Fibroblast of pulmonary artery (primary cell): ENCODE results near the gene FOXA1.

Experiments used
- DNase-seq: peaks from one replicate; pipeline ENCODE4 v3.0.0-alpha.2; 2010; ENCODE audit warnings: low read depth
- H3K4me3 ChIP-seq: replicated peaks from 2 replicates; pipeline ENCODE4 v1.5.1; 2011; ENCODE audit warnings: low read depth, mild to moderate bottlenecking, control low read depth, low read length, moderate library complexity
- TF ChIP-seq, protein P1 (sequence below): IDR thresholded peaks from 2 replicates; pipeline ENCODE4 v1.5.1; 2011; ENCODE audit warnings: mild to moderate bottlenecking, control low read depth, low read length, inconsistent platforms; ENCODE audit errors: missing control alignments

FOXA1 gene

DNA sequence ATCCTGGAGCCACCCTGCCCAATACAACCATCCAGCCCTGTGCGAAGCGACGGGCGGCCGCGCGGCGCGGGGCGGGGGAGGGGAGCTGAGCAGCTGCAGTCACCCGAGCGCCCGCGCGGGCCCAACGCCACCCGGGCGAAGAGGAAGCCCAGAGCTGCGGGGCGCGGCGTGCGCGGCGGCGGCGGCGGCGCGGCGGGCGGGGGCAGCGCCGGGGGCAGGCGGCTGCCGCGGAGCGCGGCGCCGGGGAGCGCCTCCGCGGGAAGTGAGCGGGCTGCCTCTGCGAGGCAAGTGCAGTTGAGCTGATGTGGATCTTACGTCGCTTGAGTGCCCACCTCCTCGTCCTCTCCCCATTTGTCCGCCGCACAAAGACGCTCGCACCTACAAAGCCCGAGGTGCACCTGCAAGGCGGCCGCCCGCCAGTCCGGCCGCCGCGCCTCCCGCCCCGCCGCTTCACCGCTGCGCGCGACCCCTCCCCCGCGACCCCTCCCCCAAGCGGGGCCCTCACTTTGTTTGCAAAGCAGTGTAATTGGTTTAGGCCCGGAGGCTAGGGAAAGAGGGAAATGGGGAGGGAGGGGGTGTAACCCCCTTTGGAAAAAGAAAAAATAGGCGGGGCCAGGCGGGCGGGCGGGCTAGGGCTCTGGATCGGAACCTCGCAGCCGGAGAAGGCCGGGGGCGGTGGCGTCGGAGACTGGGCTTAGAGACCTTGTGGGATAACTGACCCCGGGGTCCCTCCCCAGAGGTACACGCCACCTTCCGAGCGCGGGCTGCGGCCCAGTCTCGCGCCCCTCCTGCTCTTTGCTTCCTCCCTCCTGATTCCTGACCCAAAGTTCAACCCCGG is at the start of gene FOXA1, which contains the start of gene TTC6:
FOXA1 (minus strand) TSS at position 279 of the 838 bp plus-strand sequence; CDS start at position 2, 277 bp downstream.
TTC6 (plus strand) TSS at position 659 of the 838 bp plus-strand sequence. CDS start 26,436 bp downstream, outside the sequence.
- peak within 1 kb of the TSS; percentile 57 for H3K4me3 ChIP-seq
- TF ChIP-seq, protein P1, sequence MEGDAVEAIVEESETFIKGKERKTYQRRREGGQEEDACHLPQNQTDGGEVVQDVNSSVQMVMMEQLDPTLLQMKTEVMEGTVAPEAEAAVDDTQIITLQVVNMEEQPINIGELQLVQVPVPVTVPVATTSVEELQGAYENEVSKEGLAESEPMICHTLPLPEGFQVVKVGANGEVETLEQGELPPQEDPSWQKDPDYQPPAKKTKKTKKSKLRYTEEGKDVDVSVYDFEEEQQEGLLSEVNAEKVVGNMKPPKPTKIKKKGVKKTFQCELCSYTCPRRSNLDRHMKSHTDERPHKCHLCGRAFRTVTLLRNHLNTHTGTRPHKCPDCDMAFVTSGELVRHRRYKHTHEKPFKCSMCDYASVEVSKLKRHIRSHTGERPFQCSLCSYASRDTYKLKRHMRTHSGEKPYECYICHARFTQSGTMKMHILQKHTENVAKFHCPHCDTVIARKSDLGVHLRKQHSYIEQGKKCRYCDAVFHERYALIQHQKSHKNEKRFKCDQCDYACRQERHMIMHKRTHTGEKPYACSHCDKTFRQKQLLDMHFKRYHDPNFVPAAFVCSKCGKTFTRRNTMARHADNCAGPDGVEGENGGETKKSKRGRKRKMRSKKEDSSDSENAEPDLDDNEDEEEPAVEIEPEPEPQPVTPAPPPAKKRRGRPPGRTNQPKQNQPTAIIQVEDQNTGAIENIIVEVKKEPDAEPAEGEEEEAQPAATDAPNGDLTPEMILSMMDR, result no peak
- DNase-seq, result no peak

- TF ChIP-seq, protein P1, result no peak
- H3K4me3 ChIP-seq, result no peak overlapping the region
- no peak for DNase-seq
Measured at GRCh38 chr14:37643701-37644100, 48.7 kb upstream of the FOXA1 start.

- DNase-seq, result no peak
- no peak overlapping the region for H3K4me3 ChIP-seq
- TF ChIP-seq, protein P1, result no peak
Measured at GRCh38 chr14:37642125-37642524, 47.1 kb upstream of the FOXA1 start.

DNA sequence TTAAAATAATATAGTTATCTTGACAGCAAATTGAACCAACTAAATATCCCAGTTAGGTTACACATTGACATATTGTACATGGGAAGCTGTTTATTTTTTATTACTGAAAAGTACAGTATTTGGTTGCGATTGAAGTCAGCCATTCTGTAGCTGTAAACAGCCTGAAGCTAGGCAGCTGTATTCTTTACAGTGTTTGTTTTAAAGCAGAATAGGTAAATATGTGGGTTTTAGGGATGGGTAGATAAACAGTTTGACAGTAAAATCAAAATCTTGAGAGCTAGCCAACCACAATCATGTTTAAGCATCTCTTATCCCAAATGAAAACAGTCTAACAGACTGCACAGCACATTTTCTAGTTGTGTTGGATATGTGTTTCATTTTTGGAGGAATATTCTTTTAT is 46.1 kb upstream of the FOXA1 start:
- DNase-seq, result no peak
- no peak overlapping the region for H3K4me3 ChIP-seq
- TF ChIP-seq, protein P1, result no peak

- DNase-seq, result no peak
Measured at GRCh38 chr14:37638599-37638998, 43.5 kb upstream of the FOXA1 start.

GRCh38 chr14:37637341-37637740 is 42.3 kb upstream of the FOXA1 start:
- H3K4me3 ChIP-seq, result no peak overlapping the region
- no peak for DNase-seq
- TF ChIP-seq, protein P1, result no peak

More at GRCh38 chr14:37638599-37638998, 43.5 kb upstream of the FOXA1 start:
- no peak overlapping the region for H3K4me3 ChIP-seq
- TF ChIP-seq, protein P1, result no peak
